Measurements from ENCODE around the gene SLC25A20. TPM values are rescaled to one million over a fixed set of nuclear protein-coding genes. Genes with fewer than 3 reads are reported as not detected.
A peak's percentile ranks its signal among the peaks of the same experiment; 100 is the strongest.

Gene SLC25A20
- total RNA-seq, 1 donor from 2014 or later = 94.1 TPM

DNA sequence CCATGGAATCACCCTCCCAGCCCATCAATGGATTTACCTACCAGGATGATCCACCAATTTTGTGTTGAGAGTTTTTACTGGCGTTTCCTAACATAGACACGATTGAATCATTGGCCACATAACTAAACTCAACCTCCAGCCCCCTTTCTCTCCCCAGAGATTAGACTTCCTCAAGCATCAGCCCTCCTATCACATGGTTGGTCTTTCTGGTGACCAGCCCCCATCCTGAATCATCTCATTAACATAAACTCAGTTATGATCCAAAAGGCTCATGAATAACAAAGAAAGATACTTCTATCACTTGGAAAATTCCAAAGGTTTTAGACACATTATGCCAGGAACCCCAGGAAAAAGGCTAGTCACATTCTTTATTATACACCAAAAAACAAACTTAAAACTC lies 72.2 kb downstream of the SLC25A20 start:
- intact Hi-C loops (cut with micrococcal nuclease) = no loop called here
- H3K27ac ChIP-seq (replicated peaks) = no peak overlapping the region

DNA sequence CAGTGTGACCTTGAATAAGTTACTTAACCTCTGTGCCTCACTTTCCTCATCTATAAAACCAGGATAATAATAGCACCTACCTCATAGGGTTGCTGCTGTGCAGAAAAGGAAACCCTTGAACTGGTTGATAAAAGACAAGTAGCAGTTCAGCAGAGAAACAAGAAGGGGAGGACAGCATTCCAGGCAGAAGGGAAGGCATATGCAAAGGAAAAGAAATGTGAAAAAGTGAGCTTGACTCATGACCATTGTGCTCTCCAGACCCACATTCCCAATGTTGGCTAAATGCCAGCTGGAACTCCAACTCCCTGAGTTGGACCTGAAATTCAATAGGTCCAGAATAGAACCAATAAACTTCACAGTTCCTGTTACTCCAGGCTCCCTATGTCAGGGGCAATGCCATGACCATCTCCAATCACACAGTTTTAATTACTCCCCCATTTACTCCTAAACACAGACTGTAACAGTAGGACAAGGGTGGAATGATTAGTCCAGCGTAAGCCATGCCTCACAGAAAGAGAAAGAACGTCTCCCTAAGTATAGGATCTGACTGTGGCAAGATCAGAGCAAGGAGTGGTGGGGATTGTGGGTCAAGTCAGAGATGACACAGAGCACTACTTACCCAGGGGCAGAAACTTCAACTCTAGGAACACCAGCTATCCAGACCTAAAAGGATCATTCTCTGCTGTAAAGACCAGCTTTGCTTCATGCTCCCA lies 77.9 kb downstream of the SLC25A20 start:
- peak overlapping the region; percentile 56 for H3K27ac ChIP-seq (replicated peaks)

More for the DNA sequence above, 72.2 kb downstream of the SLC25A20 start:
- Histone ChIP-seq H3K36me3 (no peaks in the 10 kb centered on the region), H3K9me3 (replicated peaks) (no peaks in the 10 kb centered on the region), H3K27me3 (ENCODE audit: low read depth) (no peaks in the 10 kb centered on the region), H3K4me1 (peaks cover 41% of the 10 kb centered on the region), H3K4me3 (no peak overlapping the region)
- TF ChIP-seq, protein P1, sequence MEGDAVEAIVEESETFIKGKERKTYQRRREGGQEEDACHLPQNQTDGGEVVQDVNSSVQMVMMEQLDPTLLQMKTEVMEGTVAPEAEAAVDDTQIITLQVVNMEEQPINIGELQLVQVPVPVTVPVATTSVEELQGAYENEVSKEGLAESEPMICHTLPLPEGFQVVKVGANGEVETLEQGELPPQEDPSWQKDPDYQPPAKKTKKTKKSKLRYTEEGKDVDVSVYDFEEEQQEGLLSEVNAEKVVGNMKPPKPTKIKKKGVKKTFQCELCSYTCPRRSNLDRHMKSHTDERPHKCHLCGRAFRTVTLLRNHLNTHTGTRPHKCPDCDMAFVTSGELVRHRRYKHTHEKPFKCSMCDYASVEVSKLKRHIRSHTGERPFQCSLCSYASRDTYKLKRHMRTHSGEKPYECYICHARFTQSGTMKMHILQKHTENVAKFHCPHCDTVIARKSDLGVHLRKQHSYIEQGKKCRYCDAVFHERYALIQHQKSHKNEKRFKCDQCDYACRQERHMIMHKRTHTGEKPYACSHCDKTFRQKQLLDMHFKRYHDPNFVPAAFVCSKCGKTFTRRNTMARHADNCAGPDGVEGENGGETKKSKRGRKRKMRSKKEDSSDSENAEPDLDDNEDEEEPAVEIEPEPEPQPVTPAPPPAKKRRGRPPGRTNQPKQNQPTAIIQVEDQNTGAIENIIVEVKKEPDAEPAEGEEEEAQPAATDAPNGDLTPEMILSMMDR (IDR thresholded peaks at IDR 0.05; ENCODE audit: borderline replicate concordance) = no peak
- no peak for DNase-seq

DNA sequence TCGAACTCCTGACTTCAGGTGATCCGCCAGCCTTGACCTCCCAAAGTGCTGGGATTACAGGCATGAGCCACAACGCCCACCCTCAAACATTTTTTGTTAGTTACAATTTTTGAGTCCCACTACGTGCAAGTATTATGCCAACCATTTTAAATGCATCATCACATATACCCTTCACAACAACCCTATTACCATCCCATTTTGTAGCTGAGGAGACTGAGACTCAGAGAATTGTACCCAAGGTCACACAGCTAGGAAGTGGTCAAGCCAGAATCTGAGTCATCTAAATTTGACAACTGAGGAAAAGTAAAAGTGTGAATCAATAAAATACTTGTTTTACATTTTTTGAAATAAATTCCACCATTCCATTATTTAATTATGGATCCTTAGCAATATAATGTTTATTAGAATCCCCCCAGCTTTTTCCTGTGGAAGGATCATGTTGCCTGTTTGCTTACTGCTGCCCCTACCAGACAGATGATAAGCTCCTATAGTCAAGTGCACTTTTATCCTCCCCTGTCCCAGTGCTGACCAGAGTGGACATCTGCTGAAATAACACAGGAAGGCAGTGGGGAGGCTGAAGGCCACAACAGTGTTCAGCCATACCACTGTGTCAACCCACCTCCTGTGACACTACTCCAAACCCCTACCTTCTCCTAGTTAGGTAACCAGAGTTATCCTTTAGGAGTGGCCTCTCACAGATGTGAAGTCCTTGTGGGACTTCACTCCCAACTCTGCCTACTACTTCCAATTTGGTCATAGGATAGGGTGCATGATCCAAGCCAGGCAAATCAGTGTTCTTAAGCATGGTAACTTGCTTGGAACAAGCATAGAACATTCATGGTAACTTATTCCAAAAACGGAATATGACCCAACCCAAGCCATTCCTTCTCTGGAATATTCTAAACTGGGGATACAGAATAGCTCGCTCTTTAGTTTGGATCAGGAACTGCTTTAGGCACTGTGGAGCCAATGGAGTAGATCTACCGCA lies 79.2 kb downstream of the SLC25A20 start:
- TF ChIP-seq, protein P1 (IDR thresholded peaks at IDR 0.05; ENCODE audit: borderline replicate concordance) = no peak
- intact Hi-C loops (cut with micrococcal nuclease) = no loop called here
- no peaks in the 10 kb centered on the region for H3K9me3 ChIP-seq (replicated peaks)
- DNase-seq = no peak
- H3K4me1 ChIP-seq = peaks cover 26% of the 10 kb centered on the region
- peak overlapping the region; percentile 56 for H3K27ac ChIP-seq (replicated peaks)
- no peaks in the 10 kb centered on the region for H3K36me3 ChIP-seq
- no peaks in the 10 kb centered on the region for H3K27me3 ChIP-seq (ENCODE audit: low read depth)
- H3K4me3 ChIP-seq = no peak overlapping the region

More for the DNA sequence above, 77.9 kb downstream of the SLC25A20 start:
- intact Hi-C loops (cut with micrococcal nuclease) = no loop called here
- no peaks in the 10 kb centered on the region for H3K9me3 ChIP-seq (replicated peaks)
- TF ChIP-seq, protein P1 (IDR thresholded peaks at IDR 0.05; ENCODE audit: borderline replicate concordance) = no peak
- peaks cover 27% of the 10 kb centered on the region for H3K4me1 ChIP-seq
- DNase-seq = no peak
- no peaks in the 10 kb centered on the region for H3K27me3 ChIP-seq (ENCODE audit: low read depth)
- H3K4me3 ChIP-seq = no peak overlapping the region
- no peaks in the 10 kb centered on the region for H3K36me3 ChIP-seq

DNA sequence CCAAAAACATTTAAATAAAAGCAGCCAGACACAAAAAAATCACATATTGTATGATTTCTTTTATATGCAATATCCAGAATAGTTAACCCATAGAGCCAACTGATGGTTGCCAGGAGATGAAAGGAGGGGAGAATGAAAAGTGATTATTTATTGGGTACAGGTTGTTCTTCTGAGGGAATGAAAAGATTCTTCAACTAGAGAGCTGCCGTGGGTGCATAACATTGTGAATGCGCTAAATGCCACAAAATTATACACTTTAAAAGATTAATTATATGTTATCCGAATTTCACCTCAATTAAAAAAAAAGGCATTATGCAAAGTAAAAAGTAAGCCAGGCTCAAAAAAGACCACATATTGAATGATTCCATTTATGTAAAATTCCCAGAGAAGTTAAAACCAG lies 87.2 kb downstream of the SLC25A20 start:
- Histone ChIP-seq H3K4me3 (no peak overlapping the region), H3K36me3 (no peaks in the 10 kb centered on the region), H3K9me3 (replicated peaks) (no peaks in the 10 kb centered on the region), H3K27ac (replicated peaks) (no peak overlapping the region), H3K27me3 (ENCODE audit: low read depth) (no peaks in the 10 kb centered on the region), H3K4me1 (no peaks in the 10 kb centered on the region)
- intact Hi-C loops (cut with micrococcal nuclease) = no loop called here
- DNase-seq = no peak
- TF ChIP-seq, protein P1 (IDR thresholded peaks at IDR 0.05; ENCODE audit: borderline replicate concordance) = no peak

Other genes starting within 250 kb of the SLC25A20 start
- gene CELSR3, start 236.0 kb downstream of the SLC25A20 start, total RNA-seq = 0.14 TPM
- gene NCKIPSD, start 213.0 kb downstream of the SLC25A20 start, total RNA-seq = 17.0 TPM
- 23.5 TPM for gene IP6K2, start 181.7 kb downstream of the SLC25A20 start, total RNA-seq
- gene PRKAR2A, start 51.0 kb downstream of the SLC25A20 start, total RNA-seq = 52.2 TPM
- gene ARIH2, start 20.0 kb upstream of the SLC25A20 start, total RNA-seq = 180 TPM
- 28.9 TPM for gene P4HTM, start 91.4 kb upstream of the SLC25A20 start, total RNA-seq
- 79.0 TPM for gene WDR6, start 108.5 kb upstream of the SLC25A20 start, total RNA-seq
- 11.8 TPM for gene DALRD3, start 119.7 kb upstream of the SLC25A20 start, total RNA-seq
- gene NDUFAF3, start 123.2 kb upstream of the SLC25A20 start, total RNA-seq = 159 TPM
- gene IMPDH2, start 130.5 kb upstream of the SLC25A20 start, total RNA-seq = 46.9 TPM
- 58.8 TPM for gene QRICH1, start 195.2 kb upstream of the SLC25A20 start, total RNA-seq
- gene QARS1, start 205.9 kb upstream of the SLC25A20 start, total RNA-seq = 203 TPM
- gene USP19, start 221.9 kb upstream of the SLC25A20 start, total RNA-seq = 62.5 TPM
- gene LAMB2, start 234.2 kb upstream of the SLC25A20 start, total RNA-seq = 772 TPM

Measured in left ventricle myocardium inferior (tissue), 1 donor.